Fibroblast of lung (primary cell): ENCODE results near the gene IFNW1.

Experiments
- CTCF ChIP-seq, 2 donors: IDR thresholded peaks in 1 of 2; conservative IDR thresholded peaks in 1 of 2; 1 replicate in 1 of 2; 2 replicates in 1 of 2; pipeline ENCODE4 v1.5.1; 2011 to 2012; ENCODE audit warnings: low read length in 2 of 2, control low read depth in 1 of 2, inconsistent platforms in 1 of 2, low read depth in 1 of 2, mild to moderate bottlenecking in 1 of 2
- EZH2 ChIP-seq: IDR thresholded peaks from 2 replicates; pipeline ENCODE4 v1.5.1; 2012; ENCODE audit warnings: low read length, control low read depth, mild to moderate bottlenecking; ENCODE audit errors: missing control alignments

- no peak for TF ChIP-seq CTCF (conservative IDR thresholded peaks at IDR 0.05 in 1 of 2, IDR thresholded peaks at IDR 0.05 in 1 of 2; ENCODE audit: low read depth in 1 of 2, low read length in 2 of 2)
- no peak for TF ChIP-seq EZH2
Observed at GRCh38 chr9:21119093-21119770, 22.4 kb downstream of the IFNW1 start.
